Adrenal gland (tissue), 5 donors: Measurements from ENCODE around the gene CDKL1.
A peak's percentile ranks its signal among the peaks of the same experiment; 100 is the strongest.

Source experiments
- CTCF ChIP-seq, 6 experiments: fragments of 450-650 bp in 4 of 6; fragments of 200-600 bp in 2 of 6; sonication (generic) in 1 of 6; IDR thresholded peaks; 1 replicate in 5 of 6; 2 replicates in 1 of 6; pipeline versions ENCODE4 v1.5.1 to v1.8.0; 2016 to 2021; ENCODE audit warnings: antibody characterized with exemption in 6 of 6, mild to moderate bottlenecking in 2 of 6, moderate library complexity in 1 of 6
- POLR2A ChIP-seq, 2 donors: fragments of 450-650 bp; IDR thresholded peaks; one replicate each; pipeline ENCODE4 v1.6.1; 2017; ENCODE audit warnings: antibody characterized with exemption in 2 of 2, mild to moderate bottlenecking in 2 of 2, moderate library complexity in 1 of 2
- donor health status: DM: no; HTN: no; CAD: no.

- TF ChIP-seq CTCF (IDR thresholded peaks at IDR 0.05) (peak; percentile 42 to 70 (median 55)), POLR2A (IDR thresholded peaks at IDR 0.05) (no peak)
Measured at GRCh38 chr14:50318031-50318626, 78.6 kb downstream of the CDKL1 start.
